NCI-H748 treated with DMSO at 0.1 percent for 48 hours (cell line): ENCODE results near the gene C11orf58.

Experiments
- DNase-seq: peaks from one replicate; lab custom pipeline; 2025; lab: John Stamatoyannopoulos, UW

The C11orf58 gene

GRCh38 chr11:16738193-16738946 is at the start of gene C11orf58:
Gene C11orf58, plus strand, starts transcription at chr11:16738647. Its CDS starts 132 bp downstream, at chr11:16738779.
- DNase-seq: peak; percentile 95

- no peak for DNase-seq
Measured at GRCh38 chr11:16690086-16690485, 48.4 kb upstream of the C11orf58 start.

DNA sequence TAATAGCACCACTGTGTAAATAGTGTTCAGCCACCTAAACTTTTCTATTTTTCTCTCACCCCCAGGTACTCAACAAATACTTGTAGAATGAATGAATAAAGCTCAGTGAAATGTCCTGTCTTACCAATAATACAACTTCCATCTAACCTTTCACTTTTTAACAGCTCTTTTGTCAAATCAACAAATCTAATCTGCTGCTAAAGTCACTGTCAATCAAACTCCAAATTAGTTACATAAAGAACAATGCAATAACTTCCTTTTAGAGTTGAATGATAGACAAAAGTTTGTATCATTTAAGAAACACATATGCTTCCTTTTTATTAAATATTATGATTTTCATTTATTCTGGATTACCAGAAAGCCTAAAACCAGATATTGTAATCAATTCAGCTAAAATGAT is 34.7 kb upstream of the C11orf58 start:
- DNase-seq: no peak

DNA sequence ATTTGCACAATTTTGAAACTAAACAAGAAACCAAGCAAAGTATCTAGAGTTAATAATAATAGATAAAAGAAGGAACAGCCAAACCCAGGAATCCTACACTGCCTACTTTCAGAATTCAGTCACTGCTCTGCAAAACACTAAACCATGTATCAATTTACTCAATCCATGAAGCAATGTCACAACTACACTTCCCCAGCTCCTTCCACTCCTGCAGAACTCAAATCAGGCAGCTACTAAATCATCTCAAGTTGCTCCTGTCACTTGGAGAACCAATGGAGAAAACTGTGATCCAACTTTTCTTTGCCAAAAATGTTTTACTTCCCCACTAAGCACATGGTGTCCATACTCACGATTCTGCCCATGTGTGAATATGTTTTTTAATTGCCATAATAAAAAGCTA is 24.9 kb upstream of the C11orf58 start:
- no peak for DNase-seq

DNA sequence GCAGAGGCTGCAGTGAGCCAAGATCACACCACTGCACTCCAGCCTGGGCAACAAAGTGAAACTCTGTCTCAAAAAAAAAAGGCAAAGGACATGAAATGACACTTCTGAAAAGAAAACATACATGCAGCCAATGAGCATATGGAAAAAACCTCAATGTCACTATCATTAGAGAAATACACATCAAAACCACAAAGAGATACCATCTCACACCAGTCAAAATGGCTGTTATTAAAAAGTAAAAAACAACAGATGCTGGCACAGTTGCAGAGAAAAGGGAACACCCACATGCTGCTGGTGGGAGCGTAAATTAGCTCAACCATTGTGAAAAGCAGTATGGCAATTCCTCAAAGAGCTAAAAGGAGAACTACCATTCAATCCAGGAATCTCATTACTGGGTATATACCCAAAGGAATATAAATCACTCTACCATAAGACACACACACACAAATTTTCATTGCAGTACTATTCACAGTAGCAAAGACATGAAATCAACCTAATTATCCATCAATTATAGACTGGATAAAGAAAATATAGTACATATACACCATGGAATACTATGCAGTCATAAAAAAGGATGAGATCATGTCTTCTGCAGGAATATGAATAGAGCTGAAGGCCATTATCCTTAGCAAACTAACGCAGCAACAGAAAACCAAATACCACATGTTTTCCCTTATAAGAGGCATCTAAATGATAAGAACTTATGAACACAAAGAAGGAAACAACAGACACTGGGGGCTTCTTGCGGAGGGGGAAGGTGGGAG is 15.7 kb upstream of the C11orf58 start:
- no peak for DNase-seq

DNA sequence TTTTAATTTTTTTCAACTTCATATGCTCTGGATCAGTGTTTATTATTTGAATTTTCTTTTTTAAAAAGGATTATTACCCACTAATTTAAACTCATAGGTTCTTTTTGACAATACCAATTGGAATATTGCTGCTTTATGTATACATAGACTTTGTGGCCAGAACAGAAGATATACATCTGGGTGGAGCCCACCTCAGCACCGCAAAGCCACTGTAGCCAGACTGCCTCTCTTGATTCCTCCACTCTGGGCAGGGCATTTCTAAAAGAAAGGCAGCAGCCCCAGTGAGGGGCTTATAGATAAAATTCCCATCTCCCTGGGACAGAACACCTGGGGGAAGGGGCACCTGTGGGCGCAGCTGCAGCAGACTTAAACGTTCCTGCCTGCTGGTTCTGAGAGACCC is 10.6 kb upstream of the C11orf58 start:
- DNase-seq: no peak

- DNase-seq: no peak
Measured at GRCh38 chr11:16737818-16738192, 642 bp upstream of the C11orf58 start.

GRCh38 chr11:16738947-16739815 is 734 bp downstream of the C11orf58 start:
- DNase-seq: peak; percentile 56

DNA sequence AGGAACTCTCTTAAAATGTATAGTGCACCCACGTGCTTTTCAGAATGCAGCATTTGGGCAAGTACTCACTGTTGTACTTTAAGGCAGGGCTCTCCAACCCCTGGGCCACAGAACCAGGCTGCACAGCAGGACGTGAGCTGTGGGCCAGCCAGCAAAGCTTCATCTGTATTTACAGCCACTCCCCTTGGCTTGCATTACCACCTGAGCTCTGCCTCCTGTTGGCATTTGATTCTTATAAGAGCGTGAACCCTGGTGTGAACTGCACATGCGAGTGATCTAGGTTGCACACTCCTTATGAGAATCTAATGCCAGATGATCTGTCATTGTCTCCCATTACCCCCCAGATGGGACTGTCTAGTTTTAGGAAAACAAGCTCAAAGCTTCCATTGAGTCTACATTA is 3.0 kb downstream of the C11orf58 start:
- DNase-seq: no peak

GRCh38 chr11:16743478-16743877 is 5.0 kb downstream of the C11orf58 start:
- DNase-seq: no peak

GRCh38 chr11:16744128-16744725 is 5.8 kb downstream of the C11orf58 start:
- DNase-seq: no peak

DNA sequence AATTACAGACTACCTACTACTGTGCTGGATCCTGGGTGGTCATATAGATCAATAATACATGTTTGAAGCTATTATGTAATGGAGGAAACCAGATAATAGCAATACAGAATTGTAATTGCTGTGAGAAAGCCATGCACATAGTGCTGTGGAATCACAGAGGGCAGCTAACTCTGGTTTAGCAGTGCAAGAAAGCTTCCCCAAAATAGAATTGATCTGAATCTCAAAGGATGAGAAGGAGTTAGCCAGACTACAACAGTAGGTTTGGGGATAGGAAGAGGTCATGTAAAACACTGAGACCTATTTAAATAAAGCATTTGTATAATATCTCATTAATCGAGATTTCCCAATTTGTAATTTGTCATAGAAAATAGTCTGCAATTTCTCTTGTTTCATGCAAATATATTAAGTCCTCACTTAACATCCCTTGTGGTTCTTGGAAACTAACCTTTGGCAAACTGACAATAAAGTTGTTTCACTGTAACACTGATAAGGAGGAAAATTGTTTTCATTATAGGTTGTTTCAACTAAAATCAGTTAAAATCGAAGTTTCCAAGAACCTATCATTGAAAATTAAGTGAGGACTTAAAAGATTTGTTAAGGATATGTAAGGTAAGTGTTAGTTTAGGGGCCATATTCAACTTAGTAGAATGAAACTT is 7.6 kb downstream of the C11orf58 start:
- DNase-seq: no peak

DNA sequence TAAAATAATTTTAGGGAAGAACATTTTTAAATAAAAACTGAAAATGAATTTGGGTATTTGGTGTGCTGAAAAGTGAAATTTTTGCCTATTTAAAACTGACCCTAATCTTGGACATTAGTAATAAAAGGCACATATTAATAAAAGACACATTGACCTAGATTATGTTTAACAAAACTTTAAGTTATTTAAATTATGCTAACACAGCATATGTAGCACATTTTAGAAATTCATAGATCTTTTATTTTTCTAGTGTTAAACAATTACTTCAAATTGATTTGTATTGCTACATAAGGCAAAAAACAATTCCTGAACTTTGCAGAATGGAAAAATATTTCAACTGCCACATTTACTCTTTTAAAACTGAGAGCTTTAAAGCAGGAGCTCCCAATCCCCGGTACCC is 10.6 kb downstream of the C11orf58 start:
- no peak for DNase-seq

- DNase-seq: no peak
Measured at GRCh38 chr11:16749666-16750065, 11.2 kb downstream of the C11orf58 start.

- no peak for DNase-seq
Measured at GRCh38 chr11:16750417-16750816, 12.0 kb downstream of the C11orf58 start.

- no peak for DNase-seq
Measured at GRCh38 chr11:16758382-16759024, 20.1 kb downstream of the C11orf58 start.

GRCh38 chr11:16759857-16760508 is 21.5 kb downstream of the C11orf58 start:
- DNase-seq: no peak

DNA sequence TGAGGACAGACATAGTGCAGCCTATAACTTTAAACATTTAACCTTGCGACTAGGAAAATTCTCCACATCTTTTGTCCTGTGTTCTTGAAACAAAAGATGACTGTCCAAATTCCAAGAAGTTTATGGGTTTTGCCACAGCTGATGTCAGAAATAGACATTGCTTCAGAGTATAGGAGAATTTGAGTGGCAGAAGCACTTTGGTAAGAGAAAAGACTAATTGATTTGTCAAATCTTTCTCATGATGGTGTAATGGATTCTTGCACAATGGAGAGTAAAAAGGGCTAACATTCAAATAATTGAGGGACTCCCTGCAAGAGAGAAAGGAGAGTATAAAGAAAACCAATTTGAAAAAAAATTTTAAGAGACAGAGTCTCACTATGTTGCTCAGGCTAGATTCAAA is 25.3 kb downstream of the C11orf58 start:
- DNase-seq: no peak

GRCh38 chr11:16764888-16765287 is 26.4 kb downstream of the C11orf58 start:
- no peak for DNase-seq

DNA sequence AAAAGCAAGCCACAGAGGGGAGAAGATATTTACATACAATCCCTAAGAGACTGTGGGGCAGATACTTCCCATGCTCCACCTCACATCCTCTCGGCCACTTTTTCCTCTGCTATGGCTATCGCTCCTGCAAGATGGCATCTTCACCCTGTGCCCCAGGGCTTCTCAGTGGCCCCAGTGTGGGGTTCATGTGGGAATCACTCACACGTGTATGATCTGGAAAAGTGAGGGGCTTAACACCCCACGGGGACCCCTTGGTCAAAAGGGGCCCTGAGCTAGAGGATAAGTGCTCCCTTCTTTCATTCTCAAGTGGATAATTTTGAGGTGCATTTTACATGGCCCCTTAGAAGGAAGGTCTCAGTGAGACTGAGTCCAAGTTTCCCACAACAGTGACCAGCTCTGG is 28.7 kb downstream of the C11orf58 start:
- DNase-seq: no peak

- DNase-seq: no peak
Measured at GRCh38 chr11:16767957-16768356, 29.5 kb downstream of the C11orf58 start.
